T-helper 2 cell (primary cell): ENCODE results near the gene CD93.

Experiments used
- DNase-seq, 5 experiments: peaks; one replicate each; pipeline versions ENCODE4 v3.0.0 to v3.0.0-alpha.2; 2012 to 2022

Gene CD93

GRCh38 chr20:23083553-23084220 is 2.4 kb downstream of the CD93 start:
- no peak for DNase-seq

DNA sequence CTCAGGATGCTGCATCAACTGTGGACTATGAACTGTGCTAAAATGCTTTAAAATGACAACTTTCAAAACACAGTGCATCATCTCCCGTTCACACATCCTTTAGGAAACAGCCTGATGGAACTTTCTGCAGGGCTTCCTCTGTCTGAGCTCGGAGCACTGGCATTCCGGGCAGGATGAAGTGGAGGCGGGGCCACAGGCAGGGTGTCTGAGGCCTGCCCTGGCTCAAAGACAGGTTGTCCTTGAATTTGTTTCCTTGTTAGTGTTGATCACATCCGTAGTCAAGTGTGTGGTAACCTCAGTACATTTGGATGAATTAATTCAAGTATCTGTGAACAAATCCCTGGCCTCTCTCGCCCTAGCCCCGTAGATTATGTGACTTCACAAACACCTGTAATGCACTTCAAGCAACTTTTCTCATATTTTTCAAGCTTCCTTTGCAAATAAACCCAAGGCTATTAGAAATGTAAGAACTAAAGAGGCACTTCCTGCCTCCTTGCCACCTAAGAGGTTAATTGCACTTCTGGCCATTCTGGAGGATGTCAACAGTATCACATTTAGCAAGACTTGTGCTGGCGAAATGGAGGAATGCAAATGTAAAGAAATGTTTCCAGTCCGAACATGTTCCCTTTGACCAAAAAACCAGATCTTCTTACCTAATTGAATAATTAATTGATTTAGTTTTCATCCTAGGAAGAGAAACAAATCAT is 3.1 kb downstream of the CD93 start:
- DNase-seq: peak in 1 of 5 experiments; percentile 18

DNA sequence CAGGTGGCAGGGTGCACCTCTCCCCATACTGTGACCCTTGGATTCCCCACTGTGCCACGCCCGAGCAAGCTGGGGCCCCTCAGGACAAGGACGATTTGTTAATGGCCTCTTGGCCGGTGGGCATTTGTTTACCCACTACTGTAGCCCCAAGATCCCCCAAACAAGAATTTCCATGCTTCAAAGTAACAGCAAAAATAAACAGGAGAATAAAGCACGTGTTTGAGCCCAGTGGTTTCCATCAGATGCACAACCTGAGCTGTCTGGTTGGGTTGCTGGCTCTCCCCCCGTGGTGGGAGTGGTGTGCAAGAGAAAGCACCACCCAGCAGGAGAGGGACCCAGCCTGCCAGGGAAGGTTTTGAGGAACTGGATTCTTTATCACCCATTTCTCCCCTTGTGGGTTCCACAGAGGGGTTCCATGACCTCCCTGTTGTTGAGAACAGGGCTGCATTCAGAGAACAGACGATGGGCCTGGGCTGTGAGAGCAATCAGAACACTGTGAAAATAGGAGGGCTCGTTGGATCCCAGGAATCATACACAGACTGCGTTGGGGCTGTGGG is 4.8 kb downstream of the CD93 start:
- DNase-seq: no peak

DNA sequence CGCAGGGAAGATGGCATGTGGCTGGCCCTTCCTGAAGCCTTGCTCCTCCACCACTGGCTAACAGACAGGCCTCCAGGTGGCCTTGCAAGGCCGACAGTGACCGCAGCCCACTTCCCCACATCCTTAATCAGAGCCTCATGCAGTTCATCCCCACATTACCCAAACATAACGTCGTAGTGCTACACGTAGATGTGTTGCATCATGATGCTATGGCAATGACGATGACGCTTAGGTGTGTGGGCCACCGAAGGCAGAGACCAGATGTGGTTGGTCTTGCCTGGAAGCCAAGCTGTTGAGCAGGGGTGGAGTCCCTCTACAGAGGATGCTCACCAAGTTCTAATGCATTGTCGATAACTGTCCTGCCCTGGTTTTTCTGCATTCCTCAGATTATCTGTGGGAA is 5.6 kb downstream of the CD93 start:
- no peak for DNase-seq

- no peak for DNase-seq
Observed at GRCh38 chr20:23079926-23080325, 6.2 kb downstream of the CD93 start.

GRCh38 chr20:23079016-23079351 is 7.1 kb downstream of the CD93 start:
- DNase-seq: no peak

- no peak for DNase-seq
Observed at GRCh38 chr20:23078351-23079015, 7.6 kb downstream of the CD93 start.

- no peak for DNase-seq
Observed at GRCh38 chr20:23077277-23077676, 8.8 kb downstream of the CD93 start.

- no peak for DNase-seq
Observed at GRCh38 chr20:23074052-23074451, 12.1 kb downstream of the CD93 start.

DNA sequence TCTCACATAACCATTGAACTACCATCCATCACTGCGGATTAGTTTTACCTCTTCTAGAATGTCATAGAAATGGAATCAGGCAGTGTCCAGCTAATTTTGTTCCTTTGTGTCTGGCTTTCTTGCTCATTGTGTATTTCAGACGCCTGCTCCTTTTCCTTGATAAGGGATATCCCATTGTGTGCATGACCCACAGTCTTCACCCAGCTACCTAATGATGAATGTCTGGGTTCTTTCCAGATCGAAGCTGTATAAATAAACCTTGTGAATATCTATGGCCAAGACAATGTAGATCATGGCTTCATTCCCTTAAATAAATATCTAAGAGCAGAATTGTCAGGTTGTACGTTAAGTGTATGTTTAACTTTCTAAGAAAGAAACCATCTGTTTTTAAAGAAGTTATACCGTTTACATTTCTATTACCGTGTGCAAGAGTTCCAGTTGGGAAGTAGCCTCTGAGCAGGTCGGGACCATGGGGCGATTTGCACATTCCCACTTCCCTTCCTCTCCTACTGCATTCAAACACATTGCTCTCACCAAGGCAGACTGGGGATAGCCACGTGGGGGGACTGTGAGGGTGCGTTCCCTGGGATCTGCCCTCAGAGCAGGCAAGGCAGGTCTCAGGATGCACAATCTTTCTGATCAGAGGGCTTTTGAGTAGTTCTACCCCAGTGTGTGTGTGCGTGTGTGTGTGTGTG is 13.1 kb downstream of the CD93 start:
- no peak for DNase-seq

DNA sequence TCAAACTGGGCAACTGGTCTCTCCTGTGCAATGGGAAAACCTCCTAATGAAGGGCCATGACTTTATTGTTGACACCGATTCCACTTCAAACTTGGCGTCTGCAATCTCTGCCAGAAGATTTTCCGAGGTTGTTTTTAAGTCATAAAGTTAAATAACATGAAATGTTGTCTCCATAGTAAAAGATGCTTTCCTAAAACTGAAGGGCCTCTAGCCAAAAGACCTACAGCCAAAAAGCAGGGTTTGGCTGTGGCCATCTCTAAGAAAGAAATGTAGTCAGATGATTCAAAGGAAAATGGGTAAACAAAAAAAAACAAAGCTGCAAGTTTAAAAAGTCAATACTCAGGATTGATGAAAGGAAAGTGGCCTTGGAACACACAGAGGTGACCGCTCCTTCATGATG is 14.1 kb downstream of the CD93 start:
- DNase-seq: no peak

DNA sequence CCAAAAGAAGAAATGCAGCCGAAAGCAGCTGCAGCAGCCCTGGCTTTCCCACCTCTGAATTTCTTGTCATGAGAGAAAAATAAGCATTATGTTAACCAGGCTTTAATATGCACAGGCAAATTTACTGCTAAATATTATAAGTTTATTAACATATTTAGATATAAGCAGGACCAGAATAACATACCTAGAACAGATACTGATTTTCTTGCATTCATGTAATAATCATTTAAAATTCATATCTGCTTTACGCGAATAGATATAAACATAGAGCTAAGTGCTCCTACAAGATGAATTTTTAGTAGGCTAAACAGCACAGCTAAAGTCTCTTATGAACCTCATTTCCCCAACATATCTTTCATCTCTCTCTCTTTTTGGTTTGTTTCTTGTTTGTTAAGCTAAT is 14.7 kb downstream of the CD93 start:
- DNase-seq: no peak

- DNase-seq: no peak
Observed at GRCh38 chr20:23069108-23069507, 17.0 kb downstream of the CD93 start.

- DNase-seq: no peak
Observed at GRCh38 chr20:23068283-23068682, 17.8 kb downstream of the CD93 start.

DNA sequence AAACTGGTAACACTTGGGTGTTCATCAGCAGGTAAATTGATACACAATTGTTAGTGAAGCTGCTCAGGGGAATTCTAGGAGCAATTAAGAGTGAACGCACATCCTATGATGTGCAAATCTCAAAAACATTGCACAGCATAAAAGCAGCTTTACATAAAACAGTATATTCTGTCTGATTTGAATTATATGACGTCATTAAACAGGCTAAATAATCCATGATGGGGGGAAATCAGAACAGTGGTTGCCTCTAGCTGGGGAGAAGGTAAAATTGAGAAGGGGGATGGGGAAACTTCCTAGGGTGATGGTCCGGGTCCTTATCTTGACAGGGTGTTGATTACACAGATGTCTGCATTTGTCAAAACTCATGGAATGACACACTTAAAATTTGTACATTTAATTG is 19.4 kb downstream of the CD93 start:
- no peak for DNase-seq

DNA sequence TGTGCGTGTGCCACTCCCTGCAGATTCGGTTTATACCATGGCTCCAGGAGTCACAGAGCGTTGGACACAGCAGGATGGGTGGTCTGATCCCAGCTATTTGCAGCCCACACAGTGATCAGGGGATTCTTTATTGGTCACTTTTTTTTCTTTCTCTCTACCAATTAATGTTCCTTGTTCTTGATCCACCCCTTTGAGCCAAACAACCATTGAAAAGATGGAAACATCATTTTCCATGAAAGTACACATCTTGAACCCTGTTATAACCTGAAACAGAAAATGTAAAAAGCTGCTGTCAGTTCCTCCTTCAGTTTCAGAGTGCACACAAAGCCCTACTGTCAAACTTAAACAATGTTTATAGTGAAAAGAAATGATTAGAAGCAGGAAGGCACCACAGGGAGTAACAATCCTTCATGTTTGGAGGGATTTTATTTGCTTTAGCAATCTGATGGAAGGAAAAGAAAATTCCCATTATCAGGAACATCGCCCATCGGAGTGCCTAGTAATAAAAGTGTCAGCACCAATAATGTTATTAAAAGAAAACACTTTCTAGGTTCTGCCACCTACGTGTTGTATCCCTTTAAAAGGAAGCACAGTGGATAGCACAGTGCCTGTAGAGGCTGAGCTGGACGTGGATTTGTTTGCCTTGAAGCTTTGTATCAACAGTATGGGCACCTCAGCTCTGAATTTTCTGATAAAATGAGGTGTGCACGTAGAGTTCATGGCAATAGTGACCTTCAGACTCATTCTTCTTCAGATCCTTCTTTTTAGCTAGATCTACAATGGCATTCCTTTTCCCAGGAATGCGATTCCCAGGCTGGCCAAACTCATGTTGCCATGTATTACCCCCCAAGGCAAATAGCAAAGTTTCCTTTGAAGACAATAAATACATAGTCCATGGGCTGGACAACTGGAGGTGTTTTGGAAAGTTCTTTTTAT is 20.6 kb downstream of the CD93 start:
- no peak for DNase-seq

- DNase-seq: no peak
Observed at GRCh38 chr20:23063581-23063980, 22.5 kb downstream of the CD93 start.

- DNase-seq: no peak
Observed at GRCh38 chr20:23063168-23063567, 23.0 kb downstream of the CD93 start.

DNA sequence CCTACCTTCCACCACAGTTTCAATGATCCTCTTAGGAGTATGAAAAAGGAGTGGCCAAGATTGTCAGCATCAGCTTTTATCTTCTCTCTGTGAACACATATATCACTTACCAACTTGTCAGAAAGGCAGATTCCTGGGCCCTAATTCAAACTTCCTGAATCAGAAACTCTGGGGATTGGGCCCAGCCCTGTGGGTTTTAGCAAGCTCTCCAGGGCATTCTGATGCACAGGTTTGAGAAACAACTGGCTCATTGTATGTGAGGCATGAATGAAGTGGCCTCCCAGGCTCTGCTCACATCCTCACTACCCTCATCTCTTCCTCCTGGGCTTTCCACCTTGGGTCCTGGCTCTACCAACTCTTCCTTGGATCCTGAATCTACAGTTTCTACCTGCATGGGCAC is 23.5 kb downstream of the CD93 start:
- DNase-seq: no peak

DNA sequence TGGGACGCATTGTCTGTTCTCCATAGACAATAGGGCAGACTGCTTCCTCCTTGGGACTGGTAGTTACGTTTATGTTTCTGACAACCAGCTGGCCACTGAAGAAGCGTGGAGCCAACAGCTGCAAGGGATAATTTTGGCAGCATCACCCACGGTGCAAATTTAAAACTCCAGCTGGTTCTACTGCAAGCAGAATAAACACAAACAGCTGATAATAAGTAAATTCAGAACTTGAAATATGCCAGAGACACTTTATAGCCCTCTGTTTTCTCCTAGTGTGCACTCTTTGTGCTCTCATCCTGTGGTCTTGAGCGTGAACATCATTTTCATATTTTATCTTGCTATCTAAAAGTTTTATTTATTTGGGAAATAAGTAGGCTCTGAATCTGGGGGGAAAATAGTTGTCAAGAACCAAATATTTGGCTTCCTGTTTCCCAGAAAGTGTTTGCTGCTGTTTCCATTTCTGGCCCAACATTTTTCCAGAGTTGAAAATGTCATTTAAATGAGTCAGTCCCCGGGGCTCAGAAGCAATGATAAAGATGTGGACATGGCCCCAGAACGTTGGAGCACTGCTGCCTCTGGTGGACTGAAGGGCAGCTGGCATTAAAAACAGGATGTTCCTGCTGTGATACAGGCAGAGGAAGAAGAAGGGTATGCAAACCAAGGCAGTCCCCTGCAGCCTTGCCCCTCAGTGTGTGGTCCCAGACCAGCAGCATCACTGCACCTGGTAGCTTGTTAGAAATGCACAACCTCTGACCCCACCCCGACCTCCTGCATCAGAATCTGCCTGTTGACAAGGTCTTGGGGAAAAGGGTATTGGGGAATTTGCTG is 24.2 kb downstream of the CD93 start:
- no peak for DNase-seq

GRCh38 chr20:23061262-23061661 is 24.9 kb downstream of the CD93 start:
- no peak for DNase-seq
